ENCODE data around the gene PLVAP.

DNA sequence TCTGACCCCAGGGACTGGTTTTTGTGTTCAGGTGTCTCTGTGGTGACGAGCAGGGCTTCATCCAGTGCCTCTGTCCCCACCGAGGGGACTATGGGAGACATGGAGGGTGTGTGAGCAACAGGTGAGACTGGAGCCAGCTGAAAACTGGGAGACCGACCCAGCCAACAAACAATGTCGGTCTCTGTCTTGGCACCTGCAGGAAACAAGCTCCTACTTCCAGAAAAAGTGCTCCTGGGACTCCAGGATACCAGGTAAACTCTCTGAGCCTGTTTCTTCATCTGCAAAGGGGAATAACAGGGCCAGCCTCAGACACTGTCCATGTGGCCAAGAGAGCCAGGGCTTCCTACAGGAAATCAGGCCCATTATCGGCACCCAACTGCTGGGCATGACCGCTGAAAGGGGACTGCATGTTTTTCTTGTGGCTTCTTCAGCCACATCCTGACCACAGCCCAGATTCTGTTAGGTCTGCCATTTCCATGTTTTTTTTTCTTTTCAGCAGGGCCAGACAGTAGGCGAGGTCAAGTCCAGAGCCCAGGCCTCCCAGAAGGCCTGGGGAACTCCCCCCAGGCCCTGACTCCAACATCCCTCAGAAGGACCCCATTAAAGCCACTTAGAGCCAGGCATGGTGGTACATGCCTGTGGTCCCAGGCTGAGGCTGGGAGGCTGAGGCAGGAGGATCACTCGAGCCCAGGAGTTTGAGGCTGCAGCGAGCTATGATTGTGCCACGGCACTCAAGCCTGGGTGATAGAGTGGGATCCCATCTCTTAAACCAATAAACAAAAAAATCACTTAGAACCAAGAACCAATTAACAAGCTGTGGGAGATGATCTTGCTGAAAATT, 29.1 kb upstream of the PLVAP start:
- TF ChIP-seq, protein P1, sequence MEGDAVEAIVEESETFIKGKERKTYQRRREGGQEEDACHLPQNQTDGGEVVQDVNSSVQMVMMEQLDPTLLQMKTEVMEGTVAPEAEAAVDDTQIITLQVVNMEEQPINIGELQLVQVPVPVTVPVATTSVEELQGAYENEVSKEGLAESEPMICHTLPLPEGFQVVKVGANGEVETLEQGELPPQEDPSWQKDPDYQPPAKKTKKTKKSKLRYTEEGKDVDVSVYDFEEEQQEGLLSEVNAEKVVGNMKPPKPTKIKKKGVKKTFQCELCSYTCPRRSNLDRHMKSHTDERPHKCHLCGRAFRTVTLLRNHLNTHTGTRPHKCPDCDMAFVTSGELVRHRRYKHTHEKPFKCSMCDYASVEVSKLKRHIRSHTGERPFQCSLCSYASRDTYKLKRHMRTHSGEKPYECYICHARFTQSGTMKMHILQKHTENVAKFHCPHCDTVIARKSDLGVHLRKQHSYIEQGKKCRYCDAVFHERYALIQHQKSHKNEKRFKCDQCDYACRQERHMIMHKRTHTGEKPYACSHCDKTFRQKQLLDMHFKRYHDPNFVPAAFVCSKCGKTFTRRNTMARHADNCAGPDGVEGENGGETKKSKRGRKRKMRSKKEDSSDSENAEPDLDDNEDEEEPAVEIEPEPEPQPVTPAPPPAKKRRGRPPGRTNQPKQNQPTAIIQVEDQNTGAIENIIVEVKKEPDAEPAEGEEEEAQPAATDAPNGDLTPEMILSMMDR (IDR thresholded peaks at IDR 0.05) = no peak
- no peak for TF ChIP-seq POLR2A (IDR thresholded peaks at IDR 0.05)
